Astrocyte of the cerebellum (primary cell): Measurements from ENCODE around the gene SART3.
"Not testable (repeated sequence)": the region's sequence is repeated elsewhere in the genome, so short reads cannot be mapped to it uniquely, and the experiment has no call there.

Experiments
- DNase-seq: peaks from one replicate; pipeline ENCODE4 v3.0.0-alpha.2; 2011; ENCODE audit warnings: low read depth
- H3K4me3 ChIP-seq: 2 replicates; pipeline ENCODE4 v1.5.1; 2011; ENCODE audit warnings: mild to moderate bottlenecking, low read depth, low read length, moderate library complexity
- in situ Hi-C: cut with HindIII; loops from 2 replicates; pipeline ENCODE4 v1.10.0; 2017; ENCODE audit warnings: low sequenced_read_pairs
- TF ChIP-seq, protein P1 (sequence below): IDR thresholded peaks from 2 replicates; pipeline ENCODE4 v1.5.1; 2012; ENCODE audit warnings: low read length, low read depth, moderate library complexity, mild to moderate bottlenecking; ENCODE audit errors: missing control alignments

SART3 gene

DNA sequence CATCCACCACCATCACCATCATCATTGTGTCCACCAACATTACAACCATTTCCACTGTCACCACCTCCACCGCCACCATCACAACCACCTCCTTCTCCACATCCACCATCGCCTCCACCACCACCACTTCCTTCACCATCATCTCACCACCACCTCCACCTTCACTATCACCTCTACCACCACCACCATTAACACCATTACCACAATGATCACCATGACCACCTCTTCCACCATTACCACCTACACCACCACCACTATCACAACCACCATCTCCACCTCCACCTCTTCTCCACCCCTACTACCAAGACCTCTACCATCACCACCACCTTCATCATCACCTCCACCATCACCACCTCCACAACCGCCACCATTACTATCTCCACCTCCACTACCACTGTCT lies 17.8 kb upstream of the SART3 start:
- TF ChIP-seq, protein P1, sequence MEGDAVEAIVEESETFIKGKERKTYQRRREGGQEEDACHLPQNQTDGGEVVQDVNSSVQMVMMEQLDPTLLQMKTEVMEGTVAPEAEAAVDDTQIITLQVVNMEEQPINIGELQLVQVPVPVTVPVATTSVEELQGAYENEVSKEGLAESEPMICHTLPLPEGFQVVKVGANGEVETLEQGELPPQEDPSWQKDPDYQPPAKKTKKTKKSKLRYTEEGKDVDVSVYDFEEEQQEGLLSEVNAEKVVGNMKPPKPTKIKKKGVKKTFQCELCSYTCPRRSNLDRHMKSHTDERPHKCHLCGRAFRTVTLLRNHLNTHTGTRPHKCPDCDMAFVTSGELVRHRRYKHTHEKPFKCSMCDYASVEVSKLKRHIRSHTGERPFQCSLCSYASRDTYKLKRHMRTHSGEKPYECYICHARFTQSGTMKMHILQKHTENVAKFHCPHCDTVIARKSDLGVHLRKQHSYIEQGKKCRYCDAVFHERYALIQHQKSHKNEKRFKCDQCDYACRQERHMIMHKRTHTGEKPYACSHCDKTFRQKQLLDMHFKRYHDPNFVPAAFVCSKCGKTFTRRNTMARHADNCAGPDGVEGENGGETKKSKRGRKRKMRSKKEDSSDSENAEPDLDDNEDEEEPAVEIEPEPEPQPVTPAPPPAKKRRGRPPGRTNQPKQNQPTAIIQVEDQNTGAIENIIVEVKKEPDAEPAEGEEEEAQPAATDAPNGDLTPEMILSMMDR: no peak
- DNase-seq: no peak
- no peak overlapping the region for H3K4me3 ChIP-seq
- in situ Hi-C loops: no loop called here

DNA sequence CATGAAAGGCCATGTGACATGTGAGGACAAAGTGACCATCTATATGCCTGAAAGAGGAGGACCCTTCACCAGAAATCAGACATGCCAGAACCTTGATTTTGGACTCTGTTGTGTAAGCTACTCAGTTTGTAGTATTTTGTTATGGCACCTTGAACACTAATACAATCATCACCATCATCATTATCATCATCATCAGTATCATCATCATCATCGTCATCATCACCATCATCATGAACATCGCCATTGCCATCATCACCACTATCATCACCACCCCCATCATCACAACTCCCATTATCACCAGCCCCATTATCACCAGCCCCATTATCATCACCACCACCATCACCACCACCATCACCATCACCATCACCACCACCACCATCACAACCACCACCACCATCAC lies 17.3 kb upstream of the SART3 start:
- TF ChIP-seq, protein P1: no peak
- no peak overlapping the region for H3K4me3 ChIP-seq
- in situ Hi-C loops: no loop called here
- no peak for DNase-seq

DNA sequence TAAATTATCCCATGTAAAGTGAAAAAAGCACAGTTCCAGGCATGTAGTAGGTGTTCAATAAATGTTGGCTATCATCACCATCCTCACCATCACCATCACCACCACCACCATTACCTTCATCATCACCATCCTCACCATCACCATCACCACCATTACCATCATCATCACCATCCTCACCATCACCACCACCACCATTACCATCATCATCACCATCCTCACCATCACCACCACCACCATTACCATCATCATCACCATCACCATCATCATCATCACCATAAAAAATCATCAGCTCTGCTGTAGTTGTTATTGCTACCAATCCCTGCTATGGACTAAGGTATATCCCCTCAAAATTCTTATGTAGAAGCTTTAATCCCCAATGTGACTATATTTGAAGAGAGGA lies 16.5 kb upstream of the SART3 start:
- TF ChIP-seq, protein P1: no peak
- no peak overlapping the region for H3K4me3 ChIP-seq
- in situ Hi-C loops: no loop called here
- DNase-seq: no peak

DNA sequence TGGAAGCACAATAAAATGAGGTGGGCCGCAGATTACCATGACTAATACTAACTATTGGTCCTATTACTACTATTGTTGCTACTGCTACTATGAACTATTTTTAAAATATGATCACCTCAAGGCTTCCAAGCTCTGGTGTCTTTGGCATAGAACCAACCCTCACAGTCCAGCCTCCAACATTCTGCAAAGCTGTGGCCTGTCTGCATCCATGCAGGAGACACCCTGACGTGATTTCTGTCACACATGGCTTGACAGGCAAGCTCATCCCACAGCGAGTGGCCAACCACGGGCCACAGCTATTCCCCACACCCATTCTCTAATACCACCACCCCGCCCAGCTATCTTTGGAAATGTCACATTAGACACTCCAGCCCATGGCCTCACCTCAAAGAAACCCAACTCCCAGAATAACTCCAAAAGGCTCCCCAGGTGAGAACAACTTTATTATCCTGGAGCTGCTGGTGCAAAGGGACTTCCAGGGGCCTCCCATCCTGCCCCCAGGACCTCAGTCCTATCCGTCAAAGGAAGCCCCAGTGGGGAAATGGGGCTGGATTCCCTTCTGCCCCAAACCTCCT lies 15.8 kb upstream of the SART3 start:
- DNase-seq: peak; percentile 65
- in situ Hi-C loops: no loop called here
- H3K4me3 ChIP-seq: no peak overlapping the region
- TF ChIP-seq, protein P1: no peak

DNA sequence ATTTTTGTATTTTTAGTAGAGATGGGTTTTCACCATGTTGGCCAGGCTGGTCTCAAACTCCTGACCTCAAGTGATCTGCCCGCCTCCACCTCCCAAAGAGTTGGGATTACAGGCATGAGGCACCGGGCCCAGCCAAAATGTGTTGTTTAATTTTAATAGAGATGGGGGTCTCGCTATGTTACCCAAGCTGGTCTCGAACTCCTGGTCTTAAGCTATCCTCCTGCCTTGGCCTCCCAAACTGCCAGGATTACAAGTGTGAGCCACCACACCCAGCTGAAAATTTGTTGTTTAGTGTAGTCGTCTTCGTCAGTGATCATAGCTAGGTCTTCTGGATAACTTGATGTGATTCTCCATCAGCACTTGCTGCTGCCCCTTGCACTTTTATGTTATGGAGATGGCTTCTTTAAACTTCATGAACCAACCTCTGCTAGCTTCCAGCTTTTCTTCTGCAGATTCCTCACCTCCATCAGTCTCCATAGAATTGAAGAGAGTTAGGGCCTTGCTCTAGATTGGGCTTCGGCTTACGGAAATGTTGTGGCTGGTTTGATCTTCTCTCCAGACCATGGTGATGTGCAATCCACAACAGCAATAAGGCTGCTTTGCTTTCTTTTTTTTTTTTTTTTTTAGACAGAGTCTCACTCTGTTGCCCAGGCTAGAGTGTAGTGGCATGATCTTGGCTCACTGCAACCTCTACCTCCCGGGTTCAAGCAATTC lies 14.4 kb upstream of the SART3 start:
- TF ChIP-seq, protein P1: no peak
- H3K4me3 ChIP-seq: no peak overlapping the region
- in situ Hi-C loops: no loop called here
- no peak for DNase-seq

DNA sequence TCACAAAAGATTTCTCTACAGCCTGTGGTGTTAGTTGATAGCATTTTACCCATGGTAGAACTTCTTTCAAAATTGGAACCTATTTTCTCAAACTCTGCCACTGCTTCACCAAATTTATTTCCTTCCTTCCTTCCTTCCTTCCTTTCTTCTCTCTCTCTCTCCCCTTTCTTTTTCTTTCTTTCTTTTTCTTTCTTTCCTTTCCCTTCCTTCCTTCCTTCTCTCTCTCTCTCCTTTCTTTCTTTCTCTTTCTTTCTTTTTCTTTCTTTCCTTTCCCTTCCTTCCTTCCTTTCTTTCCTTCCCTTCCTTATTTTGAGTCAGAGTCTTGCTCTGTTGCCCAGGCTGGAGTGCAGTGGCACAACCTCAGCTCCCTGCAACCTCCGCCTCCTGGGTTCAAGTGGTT lies 13.3 kb upstream of the SART3 start:
- DNase-seq, in situ Hi-C loops, H3K4me3 ChIP-seq: not testable (repeated sequence)

DNA sequence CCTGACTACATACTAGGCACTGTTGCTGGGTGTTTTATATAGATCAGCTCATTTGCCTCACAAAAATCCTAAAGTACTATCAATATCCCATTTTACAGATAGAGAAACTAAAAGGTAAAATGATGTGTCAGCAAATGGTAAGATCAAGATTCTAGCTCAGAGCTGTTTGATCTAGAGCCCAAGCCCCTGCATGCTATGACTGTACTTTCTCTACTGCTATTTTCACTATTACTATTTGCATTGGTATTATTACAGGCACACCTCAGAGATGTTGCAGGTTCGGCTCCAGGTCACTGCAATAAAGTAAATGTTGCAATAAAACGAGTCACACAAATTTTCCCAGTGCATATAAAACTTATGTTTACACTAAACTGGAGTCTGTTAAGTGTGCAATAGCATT lies 12.3 kb upstream of the SART3 start:
- DNase-seq: no peak
- in situ Hi-C loops: no loop called here
- TF ChIP-seq, protein P1: no peak
- no peak overlapping the region for H3K4me3 ChIP-seq
